Neutrophil (primary cell): ENCODE results near the gene BICDL1.

ENCODE experiments used
- H3K27ac ChIP-seq: fragments of 200-600 bp; sonication (generic); 2 replicates; pipeline ENCODE4 v1.5.1; 2016; ENCODE audit warnings: mild to moderate bottlenecking, moderate library complexity
- H3K27me3 ChIP-seq: fragments of 200-600 bp; sonication (generic); 2 replicates; pipeline ENCODE4 v1.6.0; 2016; ENCODE audit warnings: mild to moderate bottlenecking
- H3K36me3 ChIP-seq: fragments of 200-600 bp; sonication (generic); 2 replicates; pipeline ENCODE4 v1.5.1; 2017
- H3K4me1 ChIP-seq, 2 experiments: fragments of 200-600 bp in 1 of 2; sonication (generic) in 1 of 2; 1 replicate in 1 of 2; 2 replicates in 1 of 2; pipeline versions ENCODE4 v1.5.1 to v1.6.1; 2013 to 2016; ENCODE audit warnings: low read depth in 1 of 2, low read length in 1 of 2, mild to moderate bottlenecking in 1 of 2, moderate library complexity in 1 of 2; ENCODE audit not compliant: control insufficient read depth in 1 of 2, insufficient read depth in 1 of 2
- H3K4me3 ChIP-seq, 2 experiments: fragments of 200-600 bp in 1 of 2; sonication (generic) in 1 of 2; 1 replicate in 1 of 2; 2 replicates in 1 of 2; pipeline ENCODE4 v1.5.1; 2013 to 2016; ENCODE audit warnings: low read depth in 1 of 2, low read length in 1 of 2, mild to moderate bottlenecking in 1 of 2, moderate library complexity in 1 of 2
- H3K9me3 ChIP-seq: fragments of 200-600 bp; sonication (generic); 2 replicates; pipeline ENCODE4 v1.5.1; 2016
- CTCF ChIP-seq: fragments of 200-600 bp; sonication (generic); IDR thresholded peaks from 2 replicates; pipeline ENCODE4 v1.5.1; 2016; ENCODE audit warnings: antibody characterized with exemption

The BICDL1 gene

GRCh38 chr12:120096671-120097202, 107.7 kb downstream of the BICDL1 start:
- Histone ChIP-seq H3K9me3 (no peaks in the 10 kb centered on the region), H3K27me3 (no peaks in the 10 kb centered on the region), H3K27ac (no peak overlapping the region), H3K4me3 (no peak overlapping the region), H3K36me3 (peaks cover 100% of the 10 kb centered on the region), H3K4me1 (no peaks in the 10 kb centered on the region)
- TF ChIP-seq CTCF = no peak

GRCh38 chr12:120098756-120099470, 109.9 kb downstream of the BICDL1 start:
- H3K4me3 ChIP-seq = no peak overlapping the region
- no peaks in the 10 kb centered on the region for H3K9me3 ChIP-seq
- no peak overlapping the region for H3K27ac ChIP-seq

DNA sequence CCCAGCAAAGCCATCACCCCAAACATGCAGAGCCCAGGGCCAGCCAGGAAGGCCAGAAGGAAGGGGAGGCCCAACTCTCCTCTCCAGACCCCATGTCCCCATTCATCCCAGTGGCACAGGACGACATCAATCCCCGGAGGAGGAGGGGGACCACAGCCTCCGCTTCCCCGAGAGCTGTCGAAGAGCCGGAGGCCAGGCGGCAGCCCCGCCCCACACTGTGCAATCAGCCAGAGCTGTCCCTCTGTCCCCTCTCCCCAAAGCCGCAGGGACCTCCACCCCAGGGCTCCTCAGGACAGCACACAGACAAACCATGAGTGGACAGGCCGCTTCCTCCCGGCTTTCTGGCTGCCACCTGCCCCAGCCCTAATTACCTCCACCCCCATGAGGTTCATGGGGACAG, 110.7 kb downstream of the BICDL1 start:
- H3K9me3 ChIP-seq = no peaks in the 10 kb centered on the region
- peaks cover 100% of the 10 kb centered on the region for H3K36me3 ChIP-seq
- H3K4me3 ChIP-seq = no peak overlapping the region
- H3K27ac ChIP-seq = no peak overlapping the region
- peaks cover 8% of the 10 kb centered on the region in 2 experiments for H3K4me1 ChIP-seq
- no peaks in the 10 kb centered on the region for H3K27me3 ChIP-seq
- no peak for TF ChIP-seq CTCF

More at GRCh38 chr12:120098756-120099470, 109.9 kb downstream of the BICDL1 start:
- Histone ChIP-seq H3K27me3 (no peaks in the 10 kb centered on the region), H3K36me3 (peaks cover 100% of the 10 kb centered on the region), H3K4me1 (peaks cover 8% of the 10 kb centered on the region in 2 experiments)
- TF ChIP-seq CTCF = no peak

- Histone ChIP-seq H3K36me3 (peaks cover 100% of the 10 kb centered on the region), H3K4me1 (peaks cover 8% of the 10 kb centered on the region in 2 experiments), H3K27ac (no peak overlapping the region), H3K27me3 (no peaks in the 10 kb centered on the region), H3K4me3 (no peak overlapping the region), H3K9me3 (no peaks in the 10 kb centered on the region)
- no peak for TF ChIP-seq CTCF
Measured at GRCh38 chr12:120100630-120101029, 111.6 kb downstream of the BICDL1 start.

DNA sequence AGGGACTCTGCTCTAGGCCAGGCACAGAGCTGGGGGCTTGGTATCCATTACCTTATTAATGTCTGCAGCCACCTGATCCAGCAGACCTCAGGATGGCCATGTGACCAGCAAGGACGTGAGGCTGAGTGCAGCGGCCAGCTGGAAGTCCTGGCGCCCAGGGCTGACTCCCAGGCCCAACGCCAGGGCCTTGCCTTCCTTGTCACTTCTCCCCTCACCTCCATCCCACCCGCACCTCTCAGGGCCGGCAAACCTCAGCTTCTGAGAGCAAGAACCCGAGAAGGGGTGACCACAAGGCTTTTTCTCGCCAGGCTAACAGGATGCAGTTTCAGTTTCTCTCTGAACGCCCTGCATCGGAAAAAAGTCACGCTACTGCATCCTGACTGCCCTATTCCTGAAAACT, 112.1 kb downstream of the BICDL1 start:
- Histone ChIP-seq H3K4me1 (peaks cover 8% of the 10 kb centered on the region in 2 experiments), H3K27me3 (no peaks in the 10 kb centered on the region), H3K36me3 (peaks cover 94% of the 10 kb centered on the region), H3K4me3 (no peak overlapping the region), H3K27ac (no peak overlapping the region), H3K9me3 (no peaks in the 10 kb centered on the region)
- no peak for TF ChIP-seq CTCF
